Neural cell (in vitro differentiated cells): Measurements from ENCODE around the gene VIT. TPM values are rescaled to one million over a fixed set of nuclear protein-coding genes. Genes with fewer than 3 reads are reported as not detected.

Experiments used
- H2AFZ ChIP-seq: fragments of 200-600, 300-800 bp; sonication (generic), shearing (Covaris generic); 2 replicates; pipeline ENCODE4 v1.6.0; 2014; ENCODE audit warnings: low read depth, mild to moderate bottlenecking, antibody characterized with exemption, low read length, moderate library complexity
- H3F3A ChIP-seq: fragments of 200-600 bp; shearing (Covaris generic); 2 replicates; pipeline ENCODE4 v1.6.1; 2016; ENCODE audit warnings: mild to moderate bottlenecking, moderate library complexity, mixed read lengths, antibody characterized with exemption, low read length; ENCODE audit not compliant: insufficient read depth, poor library complexity, severe bottlenecking
- H3K27ac ChIP-seq: fragments of 200-600, 300-800 bp; sonication (generic), shearing (Covaris generic); 2 replicates; pipeline ENCODE4 v1.5.1; 2014; ENCODE audit warnings: mild to moderate bottlenecking, low read length, moderate library complexity
- H3K27me3 ChIP-seq: fragments of 300-800, 200-600 bp; sonication (generic), shearing (Covaris generic); 2 replicates; pipeline ENCODE4 v1.6.0; 2014; ENCODE audit warnings: mild to moderate bottlenecking, low read depth, low read length, moderate library complexity; ENCODE audit not compliant: insufficient read depth
- H3K36me3 ChIP-seq: fragments of 300-800, 200-600 bp; sonication (generic), shearing (Covaris generic); 2 replicates; pipeline ENCODE4 v1.5.1; 2014; ENCODE audit warnings: mild to moderate bottlenecking, antibody characterized with exemption, low read length, moderate library complexity; ENCODE audit not compliant: insufficient read depth
- H3K4me2 ChIP-seq: fragments of 300-800, 200-600 bp; sonication (generic), shearing (Covaris generic); 2 replicates; pipeline ENCODE4 v1.6.0; 2014; ENCODE audit warnings: mild to moderate bottlenecking, low read length
- H3K4me3 ChIP-seq: fragments of 300-800, 200-600 bp; sonication (generic), shearing (Covaris generic); 2 replicates; pipeline ENCODE4 v1.5.1; 2014; ENCODE audit warnings: mild to moderate bottlenecking, low read length, moderate library complexity
- H3K79me2 ChIP-seq: fragments of 200-600 bp; shearing (Covaris generic); replicated peaks from 2 replicates; pipeline ENCODE4 v1.6.0; 2014; ENCODE audit warnings: mild to moderate bottlenecking, low read length, moderate library complexity; ENCODE audit not compliant: insufficient read depth
- H3K9ac ChIP-seq: fragments of 300-800, 200-600 bp; sonication (generic), shearing (Covaris generic); 2 replicates; pipeline ENCODE4 v1.6.1; 2016; ENCODE audit warnings: mild to moderate bottlenecking, low read length, mixed read lengths
- H3K9me2 ChIP-seq: fragments of 200-600 bp; shearing (Covaris generic); 2 replicates; pipeline ENCODE4 v1.6.1; 2016; ENCODE audit warnings: mild to moderate bottlenecking, low read length, mixed read lengths; ENCODE audit not compliant: insufficient read depth
- H3K9me3 ChIP-seq: fragments of 200-600, 300-800 bp; sonication (generic), shearing (Covaris generic); 2 replicates; pipeline ENCODE4 v1.6.1; 2016; ENCODE audit warnings: mild to moderate bottlenecking, mixed run types, low read length, moderate library complexity, mixed read lengths
- H4K20me1 ChIP-seq: fragments of 200-600 bp; shearing (Covaris generic); 2 replicates; pipeline ENCODE4 v1.6.1; 2016; ENCODE audit warnings: mild to moderate bottlenecking, mixed run types; ENCODE audit not compliant: insufficient read depth
- CTCF ChIP-seq: fragments of 450-650 bp; IDR thresholded peaks from 2 replicates; pipeline ENCODE4 v1.5.1; 2014; ENCODE audit warnings: antibody characterized with exemption, mild to moderate bottlenecking, moderate library complexity; ENCODE audit not compliant: poor library complexity, severe bottlenecking
- EP300 ChIP-seq: fragments of 450-650 bp; conservative IDR thresholded peaks from 2 replicates; pipeline ENCODE4 v1.6.1; 2014; ENCODE audit warnings: antibody characterized with exemption, mild to moderate bottlenecking, moderate library complexity; ENCODE audit not compliant: poor library complexity, severe bottlenecking
- EZH2 ChIP-seq: fragments of 200-600, 300-800 bp; shearing (Covaris generic), sonication (generic); IDR thresholded peaks from 2 replicates; pipeline ENCODE4 v1.6.1; 2014; ENCODE audit warnings: antibody characterized with exemption, low read length, borderline replicate concordance, mild to moderate bottlenecking; ENCODE audit not compliant: insufficient read depth, poor library complexity, severe bottlenecking
- MXI1 ChIP-seq: fragments of 450-650 bp; conservative IDR thresholded peaks from 2 replicates; pipeline ENCODE4 v1.6.1; 2014; ENCODE audit warnings: antibody characterized with exemption, mild to moderate bottlenecking; ENCODE audit not compliant: poor library complexity, severe bottlenecking
- POLR2AphosphoS5 ChIP-seq: IDR thresholded peaks from 2 replicates; pipeline ENCODE4 v1.6.1; 2012
- RAD21 ChIP-seq: fragments of 450-650 bp; conservative IDR thresholded peaks from 2 replicates; pipeline ENCODE4 v1.6.1; 2014; ENCODE audit warnings: antibody characterized with exemption, mild to moderate bottlenecking, moderate library complexity
- REST ChIP-seq: IDR thresholded peaks from 2 replicates; pipeline ENCODE4 v1.6.1; 2012; ENCODE audit warnings: borderline replicate concordance
- SMC3 ChIP-seq: fragments of 450-650 bp; conservative IDR thresholded peaks from 2 replicates; pipeline ENCODE4 v1.6.1; 2014; ENCODE audit warnings: antibody characterized with exemption, mild to moderate bottlenecking, moderate library complexity; ENCODE audit not compliant: poor library complexity
- TAF1 ChIP-seq: IDR thresholded peaks from 2 replicates; pipeline ENCODE4 v1.6.1; 2012; ENCODE audit warnings: low read depth
- polyA plus RNA-seq: library from polyadenylated mRNA; depleted of rRNA; stranded (reverse); fragments of >200 nt; gene quantifications from 2 replicates; pipeline ENCODE4 v1.2.3, GENCODE V29; 2014

VIT gene
- polyA plus RNA-seq, 1 donor from 2014 or later, result not detected

- no peak for TF ChIP-seq MXI1
- no peak for TF ChIP-seq POLR2AphosphoS5
- no peak for TF ChIP-seq EP300
- Histone ChIP-seq H3K9me3 (no peaks in the 10 kb centered on the region), H3K36me3 (no peaks in the 10 kb centered on the region), H3K79me2 (no peaks in the 10 kb centered on the region), H3F3A (no peaks in the 10 kb centered on the region), H4K20me1 (no peaks in the 10 kb centered on the region), H2AFZ (no peak overlapping the region), H3K27me3 (no peaks in the 10 kb centered on the region), H3K4me3 (no peak overlapping the region), H3K9ac (no peak overlapping the region), H3K27ac (no peak overlapping the region), H3K9me2 (no peaks in the 10 kb centered on the region), H3K4me2 (no peak overlapping the region)
These were observed 33.2 kb upstream of the VIT start for GRCh38 chr2:36663295-36663694.

- Histone ChIP-seq H3K79me2 (no peaks in the 10 kb centered on the region), H3K9ac (no peak overlapping the region), H3F3A (no peaks in the 10 kb centered on the region), H3K9me2 (no peaks in the 10 kb centered on the region), H3K36me3 (no peaks in the 10 kb centered on the region), H3K27me3 (no peaks in the 10 kb centered on the region), H2AFZ (peak overlapping the region; percentile 5), H3K4me3 (no peak overlapping the region), H3K4me2 (no peak overlapping the region), H3K9me3 (no peaks in the 10 kb centered on the region), H4K20me1 (no peaks in the 10 kb centered on the region), H3K27ac (no peak overlapping the region)
- no peak for TF ChIP-seq EP300
- TF ChIP-seq MXI1, result no peak
- peak; percentile 65 for TF ChIP-seq SMC3
- peak; percentile 69 for TF ChIP-seq RAD21
- no peak for TF ChIP-seq EZH2
- peak; percentile 70 for TF ChIP-seq CTCF
- TF ChIP-seq TAF1, result no peak
- TF ChIP-seq POLR2AphosphoS5, result no peak
These were observed 32.4 kb upstream of the VIT start for GRCh38 chr2:36663851-36664695.

- Histone ChIP-seq H3K27ac (no peak overlapping the region), H3K4me3 (no peak overlapping the region), H3K27me3 (no peaks in the 10 kb centered on the region), H3K79me2 (no peaks in the 10 kb centered on the region), H3F3A (no peaks in the 10 kb centered on the region), H3K9ac (no peak overlapping the region), H3K36me3 (no peaks in the 10 kb centered on the region), H3K9me2 (no peaks in the 10 kb centered on the region), H3K4me2 (no peak overlapping the region), H2AFZ (no peak overlapping the region), H4K20me1 (no peaks in the 10 kb centered on the region), H3K9me3 (no peaks in the 10 kb centered on the region)
- TF ChIP-seq REST (no peak), CTCF (no peak), EP300 (no peak), MXI1 (no peak), SMC3 (no peak), EZH2 (no peak), TAF1 (no peak), RAD21 (no peak), POLR2AphosphoS5 (no peak)
These were observed 31.8 kb upstream of the VIT start for GRCh38 chr2:36664696-36665076.
